PFSK-1 (cell line): ENCODE results near the gene SMCO4.

ENCODE experiments used
- FOXP2 ChIP-seq: optimal IDR thresholded peaks from 2 replicates; pipeline ENCODE3; 2011; ENCODE audit warnings: borderline replicate concordance, control low read depth, inconsistent platforms; ENCODE audit not compliant: insufficient read depth; ENCODE audit errors: extremely low read length, extremely low read depth
- POLR2AphosphoS5 ChIP-seq: IDR thresholded peaks from 2 replicates; pipeline ENCODE4 v1.6.1; 2012; ENCODE audit warnings: low read depth, mild to moderate bottlenecking, control low read depth, low read length, moderate library complexity
- REST ChIP-seq, 2 experiments: IDR thresholded peaks; 2 replicates each; pipeline versions ENCODE4 v1.6.1 to v1.8.0; 2011 to 2012; ENCODE audit warnings: low read depth in 2 of 2, low read length in 2 of 2, control low read depth in 1 of 2, inconsistent platforms in 1 of 2, mild to moderate bottlenecking in 1 of 2, moderate library complexity in 1 of 2; ENCODE audit not compliant: insufficient read depth in 1 of 2
- SIN3A ChIP-seq: IDR thresholded peaks from 2 replicates; pipeline ENCODE4 v1.6.1; 2012; ENCODE audit warnings: mild to moderate bottlenecking, low read length, moderate library complexity, borderline replicate concordance; ENCODE audit not compliant: insufficient read depth
- TAF1 ChIP-seq: IDR thresholded peaks from 2 replicates; pipeline ENCODE4 v1.6.1; 2012; ENCODE audit warnings: low read length, control low read depth, borderline replicate concordance; ENCODE audit not compliant: insufficient read depth

Gene SMCO4

DNA sequence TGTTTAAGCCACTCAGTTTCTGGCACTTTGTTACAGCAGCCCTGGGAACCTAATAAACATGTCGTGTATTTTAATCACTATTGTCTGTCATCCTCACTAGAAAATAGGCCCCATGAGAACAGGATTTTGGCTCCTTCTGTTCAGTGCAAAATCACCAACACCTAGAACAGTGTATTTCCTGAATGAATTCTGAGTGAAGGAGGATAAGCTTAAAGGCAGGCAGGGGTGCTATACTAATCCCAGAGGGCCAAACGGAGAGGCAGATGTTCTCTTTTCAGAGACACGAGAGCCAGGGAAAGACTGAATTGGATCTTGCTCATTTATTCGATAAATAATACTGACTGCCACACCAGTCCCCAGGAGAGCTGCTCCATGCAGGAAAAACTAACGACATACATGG lies 10.4 kb downstream of the SMCO4 start:
- TF ChIP-seq REST (IDR thresholded peaks at IDR 0.05; ENCODE audit: insufficient read depth in 1 of 2, low read depth in 2 of 2, low read length in 2 of 2) (no peak), FOXP2 (no peak), TAF1 (no peak), POLR2AphosphoS5 (no peak), SIN3A (no peak)

- TF ChIP-seq FOXP2 (no peak), SIN3A (no peak), TAF1 (no peak), REST (IDR thresholded peaks at IDR 0.05; ENCODE audit: insufficient read depth in 1 of 2, low read depth in 2 of 2, low read length in 2 of 2) (no peak), POLR2AphosphoS5 (no peak)
Observed at GRCh38 chr11:93532281-93532789, 10.9 kb downstream of the SMCO4 start.

DNA sequence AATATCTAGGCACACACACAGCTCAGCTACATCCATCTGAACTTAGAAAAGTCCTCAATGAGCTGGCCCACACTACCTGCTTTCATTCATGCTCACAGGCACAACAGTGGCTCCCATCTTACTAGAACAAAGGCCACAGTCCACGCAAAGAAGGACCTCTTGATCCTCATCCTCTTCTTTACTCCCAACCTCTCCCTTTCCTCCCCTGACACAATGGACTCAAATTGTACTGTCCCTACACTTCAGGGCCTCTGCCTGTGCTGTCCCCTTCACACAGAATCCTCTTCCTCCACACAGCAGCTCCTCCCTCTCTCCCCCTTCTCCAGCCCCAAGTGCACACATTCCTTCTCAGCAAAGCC lies 12.7 kb downstream of the SMCO4 start:
- TF ChIP-seq TAF1 (no peak), SIN3A (no peak), FOXP2 (no peak), POLR2AphosphoS5 (no peak), REST (IDR thresholded peaks at IDR 0.05; ENCODE audit: insufficient read depth in 1 of 2, low read depth in 2 of 2, low read length in 2 of 2) (no peak)

GRCh38 chr11:93529707-93530467 lies 13.3 kb downstream of the SMCO4 start:
- TF ChIP-seq TAF1 = no peak
- TF ChIP-seq FOXP2 = no peak

DNA sequence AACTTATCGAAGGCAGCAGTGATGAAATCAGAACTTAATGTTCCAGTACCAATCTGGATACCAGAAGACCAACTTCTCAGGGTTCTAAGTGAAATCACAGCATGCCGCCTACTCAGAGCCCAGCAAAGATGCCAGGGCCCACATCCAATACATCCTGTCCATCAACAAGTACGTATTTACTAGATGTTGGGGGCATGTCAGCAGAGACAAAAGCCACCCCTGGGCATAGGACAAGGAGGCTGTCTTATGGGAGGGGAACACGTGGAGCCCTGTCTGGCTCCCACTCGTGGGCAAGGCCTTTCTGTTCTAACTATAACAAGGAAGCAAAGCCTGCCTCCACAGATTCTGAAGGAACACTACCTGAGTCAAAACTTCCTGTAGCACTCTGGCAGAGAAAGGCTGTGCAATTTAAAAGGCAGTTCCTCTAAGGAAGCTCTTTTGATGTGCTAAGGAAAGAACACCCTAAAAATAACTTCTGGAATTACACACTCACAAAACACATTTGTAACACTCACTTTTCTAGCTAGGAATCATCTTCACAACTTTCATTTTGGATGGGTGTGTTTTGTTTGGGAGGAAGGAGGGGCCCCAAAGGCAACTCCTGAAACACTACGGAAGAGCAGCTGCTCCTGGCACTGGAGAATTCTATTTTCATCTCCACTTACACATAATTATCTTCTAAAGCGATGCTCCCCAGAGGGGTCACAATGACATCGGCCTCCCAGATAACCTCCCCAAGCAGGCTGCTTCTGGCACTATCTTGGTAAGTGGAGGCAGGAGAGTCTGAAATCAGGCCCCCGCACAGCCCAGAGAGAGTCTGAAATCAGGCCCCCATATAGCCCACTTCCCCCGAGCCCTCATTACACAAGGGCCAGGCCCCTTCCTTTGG lies 14.2 kb downstream of the SMCO4 start:
- TF ChIP-seq TAF1 = no peak

- TF ChIP-seq FOXP2 (no peak), REST (IDR thresholded peaks at IDR 0.05; ENCODE audit: insufficient read depth in 1 of 2, low read depth in 2 of 2, low read length in 2 of 2) (no peak), POLR2AphosphoS5 (no peak), SIN3A (no peak), TAF1 (no peak)
Observed at GRCh38 chr11:93528252-93528651, 14.9 kb downstream of the SMCO4 start.
